Pancreas (tissue), 10 donors: ENCODE results near the gene CCDC192. TPM values are rescaled to one million over a fixed set of nuclear protein-coding genes. Genes with fewer than 3 reads are reported as not detected.

Experiments
- ATAC-seq, 4 donors: fragments of 200-7000 bp; cut with Tn5 transposase; one replicate each; pipeline versions ENCODE4 v1.8.0 to v1.9.1; 2020; ENCODE audit warnings: mild to moderate bottlenecking in 4 of 4, moderate library complexity in 4 of 4
- DNase-seq, 6 donors: peaks; one replicate each; pipeline ENCODE4 v3.0.0-alpha.2; 2020
- FAIRE-seq: peaks from 2 replicates; lab custom pipeline; 2012; peaks lifted over from hg19 to GRCh38; lab: Jason Lieb, UNC
- H3K27ac ChIP-seq, 4 donors: fragments of 200-600 bp; sonication (generic); 1 replicate in 3 of 4; 2 replicates in 1 of 4; pipeline versions ENCODE4 v1.5.0 to v1.8.0; 2020
- H3K27me3 ChIP-seq, 4 donors: fragments of 200-600 bp; one replicate each; pipeline ENCODE4 v1.8.0; 2021
- H3K36me3 ChIP-seq, 3 donors: fragments of 200-600 bp; sonication (generic) in 1 of 3; one replicate each; pipeline versions ENCODE4 v1.5.0 to v1.8.0; 2020 to 2021
- H3K4me1 ChIP-seq, 3 donors: fragments of 200-600 bp; one replicate each; pipeline ENCODE4 v1.8.0; 2021
- H3K4me3 ChIP-seq, 4 donors: fragments of 200-600 bp; sonication (generic) in 2 of 4; one replicate each; pipeline versions ENCODE4 v1.5.0 to v1.8.0; 2020 to 2021
- H3K9me3 ChIP-seq, 4 donors: fragments of 200-600 bp; one replicate each; pipeline ENCODE4 v1.8.0; 2021
- CTCF ChIP-seq, 4 donors: fragments of 200-600 bp; sonication (generic) in 3 of 4; IDR thresholded peaks; one replicate each; pipeline versions ENCODE4 v1.5.0 to v1.8.0; 2021; ENCODE audit warnings: antibody characterized with exemption in 4 of 4
- WGBS, 2 donors: extraction: QIAGEN DNeasy Blood & Tissue Kit; methylation state at CpG; one replicate each; pipeline ENCODE4 v1.1.7; 2013; 5-methylcytosine and 5-hydroxymethylcytosine counted together
- intact Hi-C, 3 donors: fragments of 100-400 bp; cut with DNase I; formaldehyde crosslinking; loops; one replicate each; pipeline versions ENCODE4 v1.11.1 to v1.14.2; 2022
- polyA plus RNA-seq, 2 donors: library from polyadenylated mRNA; stranded (reverse); fragments of 200-250 nt; gene quantifications; one replicate each; pipeline ENCODE4 v1.2.3, GENCODE V29; 2013
- total RNA-seq, 6 donors: library from RNA; stranded (reverse); fragmentation: NEBNext Ultra II Directional in 4 of 6; extraction: Animal tissue kit (Norgen Biotek cat#: 25700) in 4 of 6; gene quantifications; one replicate each; pipeline versions ENCODE4 v1.2.1 to v1.2.4, GENCODE V29; 2021 to 2023
- donor health status: healthy with polysubstance abuse.
- donor health status: DM: no; HTN: no; CAD: no; lungs with moderate emphysema.
- donor health status: DM: no; HTN: no; CAD: no.
- donor health status: control.
- donor health status: control.
- donor health status: Bipolar disorder and iron deficiency.
- donor health status: DM: yes; HTN: yes; CAD: no.
- donor health status: DM: no; HTN: no; CAD: no.
- donor health status: DM: no; HTN: no; CAD: no.
- donor health status: DM: yes; HTN: yes; CAD: no.

The CCDC192 gene
- total and polyA plus RNA-seq, 8 donors = not detected

GRCh38 chr5:127898551-127899213, 195.5 kb downstream of the CCDC192 start:
- no peak for TF ChIP-seq CTCF (IDR thresholded peaks at IDR 0.05)
- no peaks in the 10 kb centered on the region for H3K27me3 ChIP-seq
- H3K27ac ChIP-seq = no peak overlapping the region
- intact Hi-C loops = no loop called here
- H3K36me3 ChIP-seq = no peaks in the 10 kb centered on the region
- H3K9me3 ChIP-seq = no peaks in the 10 kb centered on the region
- DNase-seq (no peak), FAIRE-seq (no peak), ATAC-seq (no peak)
- WGBS, 2 donors = 91 to 93% methylated on average over 4 of the region's 4 CpGs
- H3K4me3 ChIP-seq = no peak overlapping the region
- no peaks in the 10 kb centered on the region for H3K4me1 ChIP-seq

- FAIRE-seq = no peak
- no peak for ATAC-seq
- TF ChIP-seq CTCF (IDR thresholded peaks at IDR 0.05) = no peak
- no peaks in the 10 kb centered on the region for H3K4me1 ChIP-seq
- no peak overlapping the region for H3K4me3 ChIP-seq
- H3K36me3 ChIP-seq = no peaks in the 10 kb centered on the region
- intact Hi-C loops = no loop called here
- no peak overlapping the region for H3K27ac ChIP-seq
- H3K27me3 ChIP-seq = no peaks in the 10 kb centered on the region
- DNase-seq = no peak
- no peaks in the 10 kb centered on the region for H3K9me3 ChIP-seq
- 40 to 43% methylated on average over 2 of the region's 2 CpGs for WGBS, 2 donors
Measured at GRCh38 chr5:127899214-127899610, 196.0 kb downstream of the CCDC192 start.

- H3K36me3 ChIP-seq = no peaks in the 10 kb centered on the region
- WGBS, 2 donors = 86 to 94% methylated on average over 2 of the region's 2 CpGs
- no peak overlapping the region for H3K4me3 ChIP-seq
- ATAC-seq (no peak), FAIRE-seq (no peak), DNase-seq (no peak)
- peaks cover 0 to 17% (median 9%) of the 10 kb centered on the region in 3 donors for H3K4me1 ChIP-seq
- TF ChIP-seq CTCF (IDR thresholded peaks at IDR 0.05) = no peak
- H3K27ac ChIP-seq = no peak overlapping the region
- intact Hi-C loops = no loop called here
- no peaks in the 10 kb centered on the region for H3K27me3 ChIP-seq
- no peaks in the 10 kb centered on the region for H3K9me3 ChIP-seq
Measured at GRCh38 chr5:127906562-127907204, 203.5 kb downstream of the CCDC192 start.

GRCh38 chr5:127907907-127908306, 204.7 kb downstream of the CCDC192 start:
- FAIRE-seq = no peak

More at GRCh38 chr5:127907907-127908306, 204.7 kb downstream of the CCDC192 start:
- TF ChIP-seq CTCF (IDR thresholded peaks at IDR 0.05) = no peak
- WGBS, 2 donors = 73 to 90% methylated on average over 2 of the region's 2 CpGs
- H3K9me3 ChIP-seq = no peaks in the 10 kb centered on the region
- no peak overlapping the region for H3K4me3 ChIP-seq
- no peak for ATAC-seq
- no peak overlapping the region for H3K27ac ChIP-seq
- intact Hi-C loops = no loop called here
- H3K4me1 ChIP-seq = peaks cover 0 to 17% (median 9%) of the 10 kb centered on the region in 3 donors
- H3K27me3 ChIP-seq = no peaks in the 10 kb centered on the region
- no peaks in the 10 kb centered on the region for H3K36me3 ChIP-seq
- no peak for DNase-seq
